ENCODE data around the gene SLC36A3.
"Not testable (repeated sequence)": the region's sequence is repeated elsewhere in the genome, so short reads cannot be mapped to it uniquely, and the experiment has no call there.

SLC36A3 gene

DNA sequence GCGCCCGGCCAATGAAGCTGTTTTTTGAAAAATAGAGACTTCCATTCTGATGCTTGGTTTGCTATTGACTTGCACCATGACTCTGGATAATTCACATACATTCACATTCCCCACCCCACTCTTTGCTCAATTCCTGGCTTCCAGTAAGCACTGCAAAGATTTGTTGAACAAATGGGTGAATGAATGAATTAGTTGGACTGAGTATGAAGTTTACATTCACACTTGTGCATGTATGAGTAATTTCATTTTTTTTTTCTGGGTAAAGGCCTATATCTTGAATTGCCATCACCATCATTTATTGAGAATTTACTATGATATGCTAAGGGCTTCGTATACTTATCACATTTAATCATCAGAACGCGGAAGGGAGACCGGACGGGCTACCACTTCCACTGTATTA lies 65.9 kb downstream of the SLC36A3 start:
- DNase-seq (ENCODE audit: low spot score): no peak

DNA sequence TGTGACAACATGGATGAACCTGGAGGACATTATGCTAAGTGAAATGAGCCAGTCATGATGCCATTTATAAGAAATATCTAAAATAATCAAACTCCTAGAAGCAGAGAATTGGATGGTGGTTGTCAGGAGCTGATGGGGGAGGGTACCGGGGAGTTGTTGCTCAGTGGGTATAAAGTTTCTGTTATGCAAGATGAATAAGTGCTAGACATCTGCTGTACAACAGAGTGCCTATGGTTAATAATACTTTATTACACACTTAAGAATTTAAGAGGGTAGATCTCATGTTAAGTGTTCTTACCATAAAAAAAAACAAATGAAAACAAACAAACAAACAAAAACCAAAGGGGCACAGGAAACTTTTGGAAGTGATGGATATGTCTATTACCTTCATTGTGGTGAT lies 66.7 kb downstream of the SLC36A3 start:
- DNase-seq (ENCODE audit: low spot score): no peak

DNA sequence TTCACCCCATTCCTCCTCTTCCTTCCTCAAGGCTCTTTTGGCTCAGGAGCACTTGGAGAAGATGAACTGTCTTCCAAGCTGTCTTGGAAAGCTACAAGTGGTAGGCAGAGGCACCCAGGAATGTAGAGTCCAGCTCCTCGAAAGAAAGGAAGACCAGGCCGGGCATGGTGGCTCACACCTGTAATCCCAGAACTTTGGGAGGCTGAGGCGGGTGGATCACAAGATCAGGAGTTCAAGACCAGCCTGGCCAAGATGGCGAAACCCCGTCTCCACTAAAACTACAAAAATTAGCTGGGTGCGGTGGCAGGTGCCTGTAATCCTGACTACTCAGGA lies 68.4 kb downstream of the SLC36A3 start:
- not testable (repeated sequence) for DNase-seq (ENCODE audit: low spot score)

DNA sequence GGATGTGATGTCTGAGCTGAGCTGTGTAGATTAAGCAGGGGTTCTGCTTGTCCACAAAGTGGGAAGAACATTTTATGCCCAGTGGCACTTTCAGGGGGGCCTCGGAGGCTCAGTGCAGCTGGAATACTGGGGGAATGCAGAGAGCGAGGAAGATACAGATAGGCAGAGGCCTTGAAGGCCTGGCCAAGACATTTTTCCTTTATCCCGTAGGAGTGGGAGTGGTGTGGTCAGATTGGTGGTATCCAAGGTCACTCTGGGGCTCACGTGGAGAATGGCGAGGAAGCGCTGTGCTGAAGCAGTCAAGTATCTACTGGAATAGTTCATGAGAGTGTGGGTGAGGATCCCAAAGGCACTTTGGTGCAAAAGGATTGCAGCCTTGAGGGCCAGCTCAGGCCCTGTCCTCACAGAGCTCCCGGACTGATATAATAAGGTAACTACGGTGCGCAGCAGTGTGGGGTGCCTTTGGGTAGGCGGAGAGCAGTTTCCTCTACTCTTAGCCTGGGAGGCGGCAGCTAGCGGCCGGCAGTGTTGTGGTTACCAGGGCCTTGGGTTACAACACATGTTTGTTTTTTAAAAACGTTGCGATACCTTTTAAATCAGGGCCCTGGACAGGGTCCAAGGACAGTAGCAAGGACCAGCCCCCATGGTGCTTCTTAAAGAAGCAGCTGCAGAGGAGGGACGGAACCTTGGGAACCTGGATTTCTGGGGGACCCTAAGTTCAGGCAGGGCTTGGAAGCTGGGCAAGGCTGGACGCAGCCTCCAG lies 68.9 kb downstream of the SLC36A3 start:
- DNase-seq (ENCODE audit: low spot score): no peak

DNA sequence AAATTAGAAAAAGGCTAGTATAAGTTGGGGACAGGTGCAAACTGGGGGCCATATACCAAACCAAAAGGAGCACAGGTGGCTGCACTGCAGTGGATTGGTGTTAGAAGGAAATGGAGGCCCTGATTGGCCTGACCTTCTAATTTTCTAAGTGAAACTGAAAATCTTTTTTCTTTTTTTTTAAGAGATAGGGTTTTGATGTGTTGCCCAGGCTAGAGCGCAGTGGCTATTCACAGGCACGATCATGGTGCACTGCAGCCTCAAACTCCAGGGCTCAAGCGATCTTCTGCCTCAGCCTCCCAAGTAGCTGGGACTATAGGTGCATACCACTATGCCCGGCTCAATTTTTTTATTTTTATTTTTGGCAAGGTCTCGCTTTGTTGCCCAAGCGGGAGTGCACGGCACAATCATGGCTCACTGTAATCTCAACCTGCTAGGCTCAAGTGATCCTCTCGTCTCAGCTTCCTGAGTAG lies 69.9 kb downstream of the SLC36A3 start:
- DNase-seq (ENCODE audit: low spot score): no peak

DNA sequence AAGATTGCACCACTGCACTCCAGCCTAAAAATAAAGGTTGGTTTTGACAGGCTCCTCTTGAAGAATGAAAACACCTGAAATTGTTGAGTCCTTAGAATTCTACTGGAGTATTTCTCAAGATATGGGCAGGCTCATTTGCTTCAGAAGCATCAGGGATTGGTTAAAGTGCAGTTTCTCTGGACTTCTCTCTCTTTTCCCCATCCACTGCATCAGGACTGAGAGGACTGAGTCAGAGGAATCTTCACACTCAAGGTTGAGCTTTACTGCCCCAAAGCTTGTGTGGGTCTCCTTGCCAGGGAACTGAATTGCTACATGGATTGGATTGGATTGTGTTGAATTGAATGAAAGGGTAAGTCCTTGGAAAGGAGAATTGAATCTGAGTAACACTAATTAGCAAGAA lies 72.2 kb downstream of the SLC36A3 start:
- no peak for DNase-seq (ENCODE audit: low spot score)

DNA sequence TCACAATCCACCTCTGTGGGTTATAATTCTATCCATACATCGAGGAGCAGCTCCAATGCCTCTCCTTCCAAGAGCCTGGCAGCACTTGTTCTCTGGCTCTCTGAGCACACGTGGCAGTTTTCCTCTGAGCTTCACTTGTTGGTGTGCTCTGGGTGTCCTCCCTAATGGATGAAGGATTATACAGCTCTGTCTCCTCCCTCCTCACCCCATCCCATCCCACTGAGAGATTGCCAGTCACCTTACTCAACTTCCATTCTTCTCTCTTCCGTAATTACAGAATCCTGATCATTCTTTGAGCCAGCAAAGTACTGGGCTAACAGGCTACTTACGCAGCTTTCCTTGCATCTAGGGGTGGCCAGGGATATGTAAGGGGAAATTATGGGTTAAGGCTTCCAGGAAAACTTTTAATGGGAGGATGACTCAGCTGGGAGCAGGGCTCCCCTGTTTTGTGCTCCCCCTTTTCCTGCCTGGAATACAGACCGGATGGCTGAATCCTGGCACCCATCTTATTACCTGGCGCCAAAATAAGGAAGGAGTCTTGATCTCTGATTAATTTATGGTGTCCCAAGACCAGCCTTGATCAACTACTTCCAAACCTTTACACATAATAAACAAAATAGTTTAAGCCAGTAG lies 73.4 kb downstream of the SLC36A3 start:
- DNase-seq (ENCODE audit: low spot score): no peak

DNA sequence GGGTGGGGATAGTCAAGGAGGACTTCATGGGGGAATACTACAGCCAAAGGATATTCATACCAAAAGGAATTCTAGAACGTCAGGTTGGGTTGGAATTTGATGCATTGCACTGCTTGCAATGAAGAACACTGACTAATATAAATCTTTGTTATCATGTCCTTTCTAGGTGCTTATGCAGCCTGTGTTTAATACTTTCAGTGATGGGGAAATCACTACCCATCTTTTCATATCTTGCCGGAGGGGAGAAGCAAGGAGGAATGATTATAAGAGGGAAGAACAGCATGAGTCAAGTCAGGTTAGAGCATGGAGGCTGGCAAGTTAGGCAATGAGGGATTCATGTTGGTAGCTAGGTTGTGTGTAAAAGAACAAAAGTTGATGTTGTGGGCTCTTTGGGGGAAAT lies 74.6 kb downstream of the SLC36A3 start:
- no peak for DNase-seq (ENCODE audit: low spot score)

DNA sequence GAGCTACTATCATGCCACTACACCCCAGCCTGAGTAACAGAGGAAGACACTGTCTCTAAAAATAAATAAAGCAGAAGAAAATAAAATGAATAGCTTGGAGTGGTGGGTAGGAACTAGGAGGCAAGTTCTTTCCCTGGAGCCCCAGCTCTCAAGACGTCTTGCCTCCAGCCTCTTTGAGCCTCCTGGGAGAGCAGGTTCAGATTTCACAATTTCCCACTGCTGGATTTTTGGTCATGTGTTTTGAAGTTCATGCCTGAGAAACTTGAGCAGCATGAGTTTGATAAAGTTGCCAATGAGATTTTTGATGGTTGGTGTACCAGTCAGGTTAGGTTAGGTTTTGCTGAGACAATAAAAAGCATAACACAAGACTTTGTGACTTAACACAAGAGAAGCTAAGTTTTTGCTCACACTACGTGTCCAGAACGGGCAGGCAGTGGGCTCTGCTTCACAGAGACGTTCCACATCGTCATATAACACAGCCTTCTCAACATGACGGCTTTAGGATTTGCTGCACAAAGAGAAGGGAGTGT lies 75.6 kb downstream of the SLC36A3 start:
- DNase-seq (ENCODE audit: low spot score): no peak

Data from CD4-positive, alpha-beta T cell treated with Interleukin-2 at 100 ng/mL for 4 hours (primary cell).